ENCODE measurements around the gene BRINP1.

DNA sequence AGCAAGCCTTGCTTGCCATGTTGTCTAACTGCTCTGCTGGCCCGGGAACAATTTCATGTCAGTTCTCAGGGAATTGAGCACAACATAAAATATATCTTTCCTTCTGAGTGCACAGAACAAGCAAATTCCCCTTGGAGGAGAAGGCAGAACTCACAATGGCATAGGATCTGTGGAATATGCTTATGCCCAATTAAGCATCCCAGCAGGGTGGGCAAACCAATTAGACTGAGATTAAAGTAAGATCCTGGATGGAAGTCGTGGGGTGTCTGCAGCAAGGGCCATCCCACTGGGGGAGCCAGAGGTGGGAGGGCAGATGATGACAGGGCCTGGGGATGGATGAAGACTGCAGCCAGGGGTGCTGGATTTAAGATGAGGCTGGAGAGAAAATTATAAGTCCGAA is 114.1 kb downstream of the BRINP1 start:
- TF ChIP-seq CTCF (IDR thresholded peaks at IDR 0.05; ENCODE audit: insufficient read depth, low read length, poor library complexity, severe bottlenecking) (no peak), EZH2phosphoT487 (conservative IDR thresholded peaks at IDR 0.05; ENCODE audit: low read length) (no peak)
